HG03342 (cell line): ENCODE results near the gene MAT1A.
"Not testable (repeated sequence)": the region's sequence is repeated elsewhere in the genome, so short reads cannot be mapped to it uniquely, and the experiment has no call there.

Experiments
- ATAC-seq: cut with Tn5 transposase; IDR thresholded peaks from one replicate; pipeline ENCODE4 v1.9.1; 2021; ENCODE audit warnings: mild to moderate bottlenecking, moderate library complexity; ENCODE audit not compliant: unreplicated experiment

Gene MAT1A

GRCh38 chr10:80289451-80290287 is at the start of gene MAT1A:
Gene MAT1A (minus strand): TSS chr10:80289658. CDS start chr10:80289423, 235 bp downstream.
- ATAC-seq: no peak

- ATAC-seq: no peak
These were observed 44.5 kb upstream of the MAT1A start for GRCh38 chr10:80333983-80334382.

GRCh38 chr10:80324891-80325364 is 35.5 kb upstream of the MAT1A start:
- no peak for ATAC-seq

- ATAC-seq: no peak
These were observed 34.6 kb upstream of the MAT1A start for GRCh38 chr10:80324086-80324485.

GRCh38 chr10:80323311-80323710 is 33.9 kb upstream of the MAT1A start:
- ATAC-seq: no peak

DNA sequence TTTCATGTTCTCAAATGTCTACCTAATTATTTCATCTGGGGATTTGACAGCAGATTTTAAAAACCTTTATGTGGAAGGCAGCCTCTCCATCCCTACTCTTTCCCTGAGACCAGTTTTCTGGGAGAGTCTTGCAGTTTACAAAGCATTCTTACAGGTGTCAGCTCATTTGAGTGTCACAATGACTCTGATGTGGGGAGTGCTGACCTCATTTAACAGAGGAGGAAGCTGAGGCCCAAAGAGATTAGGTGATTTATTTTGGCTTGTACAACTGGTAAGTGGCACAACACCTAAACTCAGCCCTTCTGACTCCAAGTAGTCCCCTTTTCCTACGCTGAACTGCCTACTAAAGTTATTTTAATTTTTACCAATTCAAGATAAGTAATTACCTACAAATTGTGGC is 33.3 kb upstream of the MAT1A start:
- ATAC-seq: no peak

DNA sequence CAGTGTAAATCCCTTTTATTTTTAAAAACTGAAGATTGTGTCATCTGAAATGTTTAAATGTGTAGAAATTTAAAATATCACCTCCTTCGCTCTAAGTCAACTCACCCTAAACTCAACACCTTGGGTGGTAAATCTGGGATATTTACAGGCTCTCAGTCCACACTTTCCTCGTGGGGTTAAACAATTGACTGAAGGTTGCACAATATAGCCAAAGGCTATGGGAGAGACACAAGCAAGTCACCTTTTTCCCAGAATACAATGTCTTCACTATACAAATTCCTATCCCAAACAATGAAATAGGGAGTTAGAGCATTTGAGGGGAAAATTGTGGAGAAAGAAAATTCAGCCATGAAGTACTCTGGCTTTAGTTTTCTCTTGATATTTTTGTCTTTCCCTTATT is 32.7 kb upstream of the MAT1A start:
- ATAC-seq: no peak

- ATAC-seq: no peak
These were observed 31.7 kb upstream of the MAT1A start for GRCh38 chr10:80321183-80321582.

- ATAC-seq: no peak
These were observed 30.9 kb upstream of the MAT1A start for GRCh38 chr10:80320377-80320776.

- no peak for ATAC-seq
These were observed 30.4 kb upstream of the MAT1A start for GRCh38 chr10:80319725-80320290.

DNA sequence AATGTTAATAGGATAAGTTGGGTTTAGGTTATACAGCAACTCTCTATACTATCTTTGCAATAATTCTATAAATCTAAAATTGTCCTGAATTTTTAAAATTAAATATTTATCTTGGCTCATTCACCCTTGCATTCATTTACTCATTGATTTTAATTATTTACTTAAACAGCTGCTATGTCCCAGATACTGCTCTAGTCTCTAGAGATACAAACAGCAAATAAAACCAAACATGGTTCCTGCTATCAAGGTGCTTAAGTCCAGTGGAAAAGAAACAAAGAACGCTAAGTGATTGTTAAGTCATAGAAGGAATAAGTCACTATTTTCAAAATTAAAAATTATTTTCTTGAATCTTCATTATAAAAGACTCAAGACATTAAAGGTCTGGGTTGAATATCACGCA is 29.9 kb upstream of the MAT1A start:
- no peak for ATAC-seq

DNA sequence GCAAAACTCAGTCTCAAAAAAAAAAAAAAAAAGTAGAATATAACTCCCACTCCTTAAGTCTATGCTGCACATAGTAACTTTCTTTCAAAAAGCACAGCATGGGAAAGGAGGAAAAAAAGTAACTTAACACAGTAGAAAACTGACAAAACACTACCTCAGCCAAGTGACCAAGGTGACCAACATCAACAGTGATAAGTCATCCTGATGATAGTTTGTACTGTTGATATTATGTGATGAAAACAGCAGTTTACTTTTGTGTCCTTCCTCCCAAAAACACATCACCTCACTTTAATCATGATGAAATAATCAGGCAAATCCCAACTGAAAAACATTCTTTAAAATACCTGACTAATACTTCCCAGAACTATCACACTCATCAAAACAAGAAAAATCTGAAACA is 29.3 kb upstream of the MAT1A start:
- no peak for ATAC-seq

GRCh38 chr10:80315391-80315790 is 25.9 kb upstream of the MAT1A start:
- no peak for ATAC-seq

DNA sequence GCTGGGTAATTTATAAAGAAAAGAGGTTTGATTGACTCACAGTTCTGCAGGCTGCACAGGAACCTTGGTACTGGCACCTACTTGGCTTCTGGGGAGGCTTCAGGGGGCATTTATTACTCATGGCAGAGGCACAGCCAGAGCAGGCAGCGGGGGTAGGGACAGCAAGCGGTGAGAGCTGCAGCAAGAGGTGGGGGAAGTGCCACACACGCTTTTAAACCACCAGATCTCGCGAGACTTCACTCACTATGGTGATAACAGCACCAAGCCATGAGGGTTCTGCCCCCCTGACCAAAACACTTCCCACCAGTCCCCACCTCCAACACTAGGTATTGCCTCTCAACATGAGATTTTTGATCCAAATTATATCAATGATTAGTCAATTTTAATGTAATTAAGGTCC is 24.1 kb upstream of the MAT1A start:
- no peak for ATAC-seq

DNA sequence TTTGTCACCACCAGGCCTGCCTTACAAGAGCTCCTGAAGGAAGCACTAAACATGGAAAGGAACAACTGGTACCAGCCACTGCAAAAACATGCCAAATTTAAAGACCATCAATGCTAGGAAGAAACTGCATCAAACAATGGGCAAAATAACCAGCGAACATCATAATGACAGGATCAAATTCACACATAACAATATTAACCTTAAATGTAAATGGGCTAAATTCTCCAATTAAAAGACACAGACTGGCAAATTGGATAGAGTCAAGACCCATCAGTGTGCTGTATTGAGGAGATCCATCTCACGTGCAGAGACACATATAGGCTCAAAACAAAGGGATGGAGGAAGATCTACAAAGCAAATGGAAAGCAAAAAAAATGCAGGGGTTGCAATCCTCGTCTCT is 16.5 kb upstream of the MAT1A start:
- not testable (repeated sequence) for ATAC-seq

DNA sequence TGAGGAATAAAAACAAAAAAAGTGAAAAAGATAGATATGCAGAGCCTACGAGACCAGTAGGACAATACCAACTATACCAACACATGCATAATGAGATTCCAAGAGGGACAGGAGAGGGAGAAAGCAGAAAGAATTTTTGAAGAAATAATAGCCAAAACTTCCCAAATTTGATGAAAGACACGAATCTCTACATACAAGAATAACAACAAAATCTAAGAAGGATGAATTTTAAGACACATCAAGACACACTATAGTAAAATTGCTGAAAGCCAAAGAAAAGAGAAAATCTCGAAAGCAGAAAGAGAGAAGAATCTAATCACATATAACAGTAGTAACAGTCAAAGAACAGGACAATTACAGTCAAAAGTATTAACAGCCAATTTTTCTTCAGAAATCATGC is 7.5 kb upstream of the MAT1A start:
- no peak for ATAC-seq

- no peak for ATAC-seq
These were observed 3.3 kb upstream of the MAT1A start for GRCh38 chr10:80292607-80293239.

GRCh38 chr10:80290474-80291220 is 1.2 kb upstream of the MAT1A start:
- no peak for ATAC-seq

DNA sequence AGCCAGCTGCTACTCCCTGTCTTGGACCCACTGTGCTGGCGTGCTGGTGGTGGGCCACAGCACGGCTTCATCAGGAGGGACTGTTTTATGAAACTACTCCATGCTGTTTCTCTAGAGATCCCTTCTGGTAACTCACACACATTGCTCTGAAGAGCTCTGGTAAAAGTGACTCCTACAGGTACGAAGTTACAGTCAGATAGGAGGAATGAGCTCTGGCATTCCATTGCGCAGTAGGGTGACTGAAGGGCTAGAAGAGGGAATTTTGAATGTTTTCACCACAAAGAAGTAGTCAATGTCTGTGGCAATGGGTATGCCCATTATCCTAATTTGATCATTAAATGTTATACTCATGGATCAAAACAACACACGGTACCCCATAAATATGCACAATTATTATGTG is 609 bp downstream of the MAT1A start:
- ATAC-seq: no peak

GRCh38 chr10:80284522-80284921 is 4.9 kb downstream of the MAT1A start:
- ATAC-seq: no peak

DNA sequence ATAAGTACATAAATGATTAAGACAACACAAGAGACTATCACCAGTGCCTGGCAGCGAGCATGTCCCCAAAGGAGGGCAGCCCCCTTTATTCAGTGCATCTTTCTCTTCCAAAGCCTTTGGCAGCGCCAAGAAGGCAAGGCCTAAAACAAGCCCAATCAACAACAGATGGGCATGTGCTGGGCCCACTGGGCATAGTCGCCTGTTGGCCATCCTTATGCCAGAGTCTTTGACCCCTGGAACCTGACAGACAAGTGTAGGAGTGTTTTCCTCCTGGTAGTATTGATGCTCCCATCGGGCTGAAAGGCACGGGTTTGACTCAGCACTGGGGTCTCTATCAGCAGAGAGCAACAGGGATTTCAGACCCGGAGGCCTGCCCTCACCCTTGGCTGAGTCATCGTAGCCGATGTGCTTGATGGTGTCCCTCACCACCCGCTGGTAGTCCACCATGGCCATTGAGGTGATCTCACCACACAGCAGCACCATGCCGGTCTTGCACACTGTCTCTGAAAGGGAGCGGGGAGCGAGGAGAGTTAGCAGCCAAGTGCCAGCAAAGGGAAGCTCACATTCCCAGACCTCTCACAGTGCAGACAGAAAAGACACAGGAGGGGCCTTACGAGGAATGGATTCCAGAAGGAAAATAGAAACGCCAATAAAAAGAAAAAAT is 5.8 kb downstream of the MAT1A start:
- no peak for ATAC-seq
